ENCODE data around the gene DENND1A. TPM values are rescaled to one million over a fixed set of nuclear protein-coding genes. Genes with fewer than 3 reads are reported as not detected.

The DENND1A gene
- total RNA-seq, 1 experiment from 2014 or later, result 19.7 TPM

DNA sequence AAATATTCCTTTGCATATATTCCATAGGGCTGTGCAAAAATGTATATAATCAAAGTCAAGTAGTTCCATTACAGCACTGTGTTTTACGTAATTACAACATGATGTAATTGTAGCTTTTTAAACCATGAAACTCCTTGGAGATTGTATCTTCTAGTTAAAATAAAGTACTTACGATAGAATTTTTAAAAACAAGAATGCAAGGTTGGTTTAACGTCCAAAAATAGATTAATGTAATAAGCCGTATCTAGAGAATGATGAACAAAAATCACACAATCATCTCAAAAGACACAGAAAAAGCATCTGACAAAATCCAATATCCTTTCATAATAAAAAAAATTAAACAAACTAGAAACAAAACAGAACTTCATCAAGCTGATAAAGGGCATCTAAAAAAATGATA lies 86.2 kb downstream of the DENND1A start:
- TF ChIP-seq POLR2AphosphoS5 (IDR thresholded peaks at IDR 0.05; ENCODE audit: low read depth, low read length) (no peak), TCF7L2 (IDR thresholded peaks at IDR 0.05; ENCODE audit: low read depth, low read length) (no peak), SIN3A (IDR thresholded peaks at IDR 0.05; ENCODE audit: borderline replicate concordance, insufficient read depth, low read depth, low read length) (no peak)
- TF ChIP-seq, protein P1, sequence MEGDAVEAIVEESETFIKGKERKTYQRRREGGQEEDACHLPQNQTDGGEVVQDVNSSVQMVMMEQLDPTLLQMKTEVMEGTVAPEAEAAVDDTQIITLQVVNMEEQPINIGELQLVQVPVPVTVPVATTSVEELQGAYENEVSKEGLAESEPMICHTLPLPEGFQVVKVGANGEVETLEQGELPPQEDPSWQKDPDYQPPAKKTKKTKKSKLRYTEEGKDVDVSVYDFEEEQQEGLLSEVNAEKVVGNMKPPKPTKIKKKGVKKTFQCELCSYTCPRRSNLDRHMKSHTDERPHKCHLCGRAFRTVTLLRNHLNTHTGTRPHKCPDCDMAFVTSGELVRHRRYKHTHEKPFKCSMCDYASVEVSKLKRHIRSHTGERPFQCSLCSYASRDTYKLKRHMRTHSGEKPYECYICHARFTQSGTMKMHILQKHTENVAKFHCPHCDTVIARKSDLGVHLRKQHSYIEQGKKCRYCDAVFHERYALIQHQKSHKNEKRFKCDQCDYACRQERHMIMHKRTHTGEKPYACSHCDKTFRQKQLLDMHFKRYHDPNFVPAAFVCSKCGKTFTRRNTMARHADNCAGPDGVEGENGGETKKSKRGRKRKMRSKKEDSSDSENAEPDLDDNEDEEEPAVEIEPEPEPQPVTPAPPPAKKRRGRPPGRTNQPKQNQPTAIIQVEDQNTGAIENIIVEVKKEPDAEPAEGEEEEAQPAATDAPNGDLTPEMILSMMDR (IDR thresholded peaks at IDR 0.05), result no peak
- TF ChIP-seq, protein P2, sequence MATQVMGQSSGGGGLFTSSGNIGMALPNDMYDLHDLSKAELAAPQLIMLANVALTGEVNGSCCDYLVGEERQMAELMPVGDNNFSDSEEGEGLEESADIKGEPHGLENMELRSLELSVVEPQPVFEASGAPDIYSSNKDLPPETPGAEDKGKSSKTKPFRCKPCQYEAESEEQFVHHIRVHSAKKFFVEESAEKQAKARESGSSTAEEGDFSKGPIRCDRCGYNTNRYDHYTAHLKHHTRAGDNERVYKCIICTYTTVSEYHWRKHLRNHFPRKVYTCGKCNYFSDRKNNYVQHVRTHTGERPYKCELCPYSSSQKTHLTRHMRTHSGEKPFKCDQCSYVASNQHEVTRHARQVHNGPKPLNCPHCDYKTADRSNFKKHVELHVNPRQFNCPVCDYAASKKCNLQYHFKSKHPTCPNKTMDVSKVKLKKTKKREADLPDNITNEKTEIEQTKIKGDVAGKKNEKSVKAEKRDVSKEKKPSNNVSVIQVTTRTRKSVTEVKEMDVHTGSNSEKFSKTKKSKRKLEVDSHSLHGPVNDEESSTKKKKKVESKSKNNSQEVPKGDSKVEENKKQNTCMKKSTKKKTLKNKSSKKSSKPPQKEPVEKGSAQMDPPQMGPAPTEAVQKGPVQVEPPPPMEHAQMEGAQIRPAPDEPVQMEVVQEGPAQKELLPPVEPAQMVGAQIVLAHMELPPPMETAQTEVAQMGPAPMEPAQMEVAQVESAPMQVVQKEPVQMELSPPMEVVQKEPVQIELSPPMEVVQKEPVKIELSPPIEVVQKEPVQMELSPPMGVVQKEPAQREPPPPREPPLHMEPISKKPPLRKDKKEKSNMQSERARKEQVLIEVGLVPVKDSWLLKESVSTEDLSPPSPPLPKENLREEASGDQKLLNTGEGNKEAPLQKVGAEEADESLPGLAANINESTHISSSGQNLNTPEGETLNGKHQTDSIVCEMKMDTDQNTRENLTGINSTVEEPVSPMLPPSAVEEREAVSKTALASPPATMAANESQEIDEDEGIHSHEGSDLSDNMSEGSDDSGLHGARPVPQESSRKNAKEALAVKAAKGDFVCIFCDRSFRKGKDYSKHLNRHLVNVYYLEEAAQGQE (IDR thresholded peaks at IDR 0.05; ENCODE audit: insufficient read depth in 1 of 2, low read depth in 2 of 2, low read length in 1 of 2), result no peak
- ChIA-PET CTCF (no interaction called here), POLR2A (no interaction called here)
- H3K27ac ChIP-seq (ENCODE audit: low read length), result no peak overlapping the region
- no peak overlapping the region for H3K4me3 ChIP-seq (ENCODE audit: low read depth in 2 of 2, low read length in 2 of 2)
- peaks cover 12% of the 10 kb centered on the region for H3K9me3 ChIP-seq (ENCODE audit: control insufficient read depth, insufficient read depth, low read depth, low read length)
- no peaks in the 10 kb centered on the region for H3K27me3 ChIP-seq (ENCODE audit: control insufficient read depth, insufficient read depth, low read length)
- BruUV-seq (replicated peaks), result no TSS peak
- DNase-seq (ENCODE audit: low read depth, low spot score) (no peak), ATAC-seq (no peak)
- intact Hi-C loops (cut with micrococcal nuclease; ENCODE audit: unreplicated experiment) (no loop called here), in situ Hi-C loops (cut with HindIII; ENCODE audit: low pct_unique_long_range_greater_than_20kb, low sequenced_read_pairs) (no loop called here)
- H3K4me1 ChIP-seq (ENCODE audit: control insufficient read depth, insufficient read depth, low read length), result no peaks in the 10 kb centered on the region
- H3K36me3 ChIP-seq (ENCODE audit: control insufficient read depth, insufficient read depth, low read length), result no peaks in the 10 kb centered on the region

DNA sequence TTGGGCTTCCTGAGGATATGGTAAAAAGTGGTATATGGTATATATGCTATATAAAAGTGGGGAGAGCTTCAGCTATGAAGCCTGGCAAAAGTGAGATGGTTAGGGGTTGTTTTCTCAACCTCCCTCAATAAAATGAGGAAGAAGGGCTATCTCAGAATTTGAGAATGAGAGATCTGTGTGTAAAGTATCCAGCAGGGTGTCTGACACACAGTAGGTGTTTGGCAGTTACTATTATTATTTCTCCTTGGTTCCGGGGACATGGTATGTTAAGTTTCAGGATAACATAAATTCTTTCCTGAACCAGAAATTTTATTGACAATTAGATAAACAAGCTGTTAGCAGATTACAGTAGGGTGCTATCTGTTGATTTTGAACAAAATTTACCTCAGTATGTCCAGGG lies 94.1 kb downstream of the DENND1A start:
- no peak overlapping the region for H3K4me3 ChIP-seq (ENCODE audit: low read depth in 2 of 2, low read length in 2 of 2)
- no peaks in the 10 kb centered on the region for H3K9me3 ChIP-seq (ENCODE audit: control insufficient read depth, insufficient read depth, low read depth, low read length)
- H3K36me3 ChIP-seq (ENCODE audit: control insufficient read depth, insufficient read depth, low read length), result no peaks in the 10 kb centered on the region
- POLR2A ChIA-PET, result no interaction called here
- H3K27me3 ChIP-seq (ENCODE audit: control insufficient read depth, insufficient read depth, low read length), result no peaks in the 10 kb centered on the region
- no peaks in the 10 kb centered on the region; the same call in 1 of the 2 replicates for H3K4me1 ChIP-seq (ENCODE audit: control insufficient read depth, insufficient read depth, low read length)
- TF ChIP-seq TCF7L2 (IDR thresholded peaks at IDR 0.05; ENCODE audit: low read depth, low read length) (no peak), SIN3A (IDR thresholded peaks at IDR 0.05; ENCODE audit: borderline replicate concordance, insufficient read depth, low read depth, low read length) (no peak), POLR2AphosphoS5 (IDR thresholded peaks at IDR 0.05; ENCODE audit: low read depth, low read length) (no peak)
- TF ChIP-seq, protein P2 (IDR thresholded peaks at IDR 0.05; ENCODE audit: insufficient read depth in 1 of 2, low read depth in 2 of 2, low read length in 1 of 2), result no peak
- no peak for DNase-seq (ENCODE audit: low read depth, low spot score)
- H3K27ac ChIP-seq (ENCODE audit: low read length), result no peak overlapping the region
- BruUV-seq (replicated peaks), result no TSS peak
- CTCF ChIA-PET, result no interaction called here
- intact Hi-C loops (cut with micrococcal nuclease; ENCODE audit: unreplicated experiment), result no loop called here
- no peak for ATAC-seq
- in situ Hi-C loops (cut with HindIII; ENCODE audit: low pct_unique_long_range_greater_than_20kb, low sequenced_read_pairs), result no loop called here
